ENCODE measurements around the gene PRKAG2.

Gene PRKAG2

DNA sequence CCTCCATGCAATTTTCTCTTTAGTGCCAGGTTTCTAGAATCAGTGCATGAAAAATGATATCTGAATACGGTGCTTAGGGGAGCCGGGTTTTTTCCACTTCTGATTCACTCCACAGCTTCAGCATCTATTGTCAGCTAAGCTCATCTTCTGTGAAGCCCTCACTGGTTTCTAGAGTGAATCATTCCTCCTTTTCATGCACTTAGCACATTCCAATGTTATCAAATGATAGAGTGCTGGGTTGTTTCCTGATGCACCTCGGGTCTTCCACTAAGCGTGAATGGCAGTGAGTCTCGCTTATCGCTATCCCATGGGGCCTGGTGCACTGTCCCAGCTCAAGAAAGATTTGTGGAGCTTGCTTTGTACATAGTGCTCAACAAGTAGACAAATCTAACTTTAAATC lies 186.3 kb downstream of the PRKAG2 start:
- DNase-seq (ENCODE audit: low spot score): no peak

DNA sequence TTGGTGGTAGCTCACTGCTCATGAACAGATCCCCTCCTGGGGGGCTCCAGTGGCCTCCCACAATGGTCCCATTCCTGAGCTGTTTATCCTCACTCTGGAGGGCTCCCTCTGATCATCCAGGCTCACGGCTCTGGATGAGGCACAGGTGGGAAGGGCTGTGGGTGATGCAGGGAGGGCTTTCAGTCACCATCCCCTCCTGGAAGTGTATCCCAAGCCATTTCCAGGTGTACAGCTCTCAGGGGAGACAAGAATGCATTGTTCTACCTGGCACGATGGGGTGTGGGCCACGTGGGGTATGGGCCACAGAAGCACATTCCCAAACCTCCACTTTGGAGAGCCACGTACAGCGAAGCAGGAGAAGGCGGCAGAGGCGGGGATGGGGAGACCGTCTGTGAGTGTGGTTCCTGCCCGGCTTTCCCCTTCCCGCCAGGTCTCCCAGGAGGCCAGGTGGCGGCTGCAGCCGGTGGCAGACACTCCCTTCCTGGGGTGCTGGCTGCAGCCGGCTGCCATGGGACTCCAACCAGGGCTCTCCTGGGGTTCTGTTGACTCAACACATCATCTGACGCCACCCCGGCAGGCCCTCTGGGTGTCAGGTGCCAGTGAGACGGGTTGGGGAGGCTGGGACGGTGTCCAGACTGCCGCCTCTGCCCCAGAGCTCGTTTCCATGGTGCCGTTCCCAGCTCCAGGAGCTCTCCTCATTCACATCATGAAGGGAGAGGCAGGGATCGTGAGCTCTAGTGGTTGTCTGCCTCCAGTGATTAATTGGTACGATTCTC lies 187.5 kb downstream of the PRKAG2 start:
- DNase-seq (ENCODE audit: low spot score): peak; percentile 38

- no peak for DNase-seq (ENCODE audit: low spot score)
These were observed 188.6 kb downstream of the PRKAG2 start for GRCh38 chr7:151688236-151688780.

DNA sequence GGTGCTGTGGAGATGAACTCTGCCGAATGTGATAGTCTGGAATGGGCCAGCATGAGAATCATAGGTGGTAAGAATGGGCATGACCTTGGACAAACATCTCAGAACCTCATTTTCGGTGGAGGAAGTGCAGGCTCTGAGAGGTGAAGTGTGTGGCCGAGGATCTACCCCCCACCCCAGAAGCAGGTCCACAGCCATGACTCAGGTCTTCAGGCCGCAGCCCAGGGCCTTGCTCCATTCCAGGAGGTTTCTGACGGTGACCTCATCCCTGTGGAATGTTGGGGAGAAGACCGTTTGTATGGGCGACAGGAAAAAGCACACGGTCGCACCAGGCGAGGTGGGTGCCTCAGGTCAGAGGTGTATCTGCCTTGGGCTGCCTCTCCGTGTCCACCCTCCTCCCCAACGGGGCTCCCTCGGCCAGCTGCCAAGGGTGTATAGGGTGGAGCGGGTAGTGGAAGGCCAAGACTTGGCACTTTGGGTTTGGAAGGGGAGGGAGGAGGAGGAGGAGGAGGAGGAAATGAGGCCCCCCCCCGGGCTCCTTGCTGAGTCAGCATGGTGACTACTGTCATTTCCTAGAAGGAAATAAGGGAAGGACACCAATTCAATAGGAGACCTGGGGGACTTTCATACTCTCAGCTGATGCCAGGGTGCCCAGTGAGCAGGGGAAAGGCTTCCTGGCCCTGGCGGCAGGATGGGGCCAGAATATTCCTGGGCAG lies 189.2 kb downstream of the PRKAG2 start:
- peak; percentile 50 for DNase-seq (ENCODE audit: low spot score)

DNA sequence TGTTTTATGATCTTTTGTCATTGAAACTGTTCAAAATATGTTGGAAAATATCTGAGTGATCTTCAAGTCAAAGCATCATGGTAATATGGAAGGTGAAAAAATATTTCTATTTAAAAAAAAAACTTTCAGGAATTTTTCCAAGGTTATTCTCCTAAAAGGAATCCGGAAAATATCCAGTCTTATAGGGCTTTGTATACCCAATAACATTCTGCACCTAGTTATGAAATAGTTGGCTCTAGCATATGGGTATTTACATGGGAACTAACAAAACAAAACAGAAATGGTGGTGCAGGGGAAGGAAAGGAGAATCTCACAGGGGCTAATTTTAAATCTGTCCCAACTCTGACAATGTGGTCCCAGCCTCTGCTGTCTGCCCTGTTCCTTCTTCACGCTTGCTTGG lies 190.1 kb downstream of the PRKAG2 start:
- no peak for DNase-seq (ENCODE audit: low spot score)

- DNase-seq (ENCODE audit: low spot score): peak; percentile 37
These were observed 190.7 kb downstream of the PRKAG2 start for GRCh38 chr7:151686016-151686766.

DNA sequence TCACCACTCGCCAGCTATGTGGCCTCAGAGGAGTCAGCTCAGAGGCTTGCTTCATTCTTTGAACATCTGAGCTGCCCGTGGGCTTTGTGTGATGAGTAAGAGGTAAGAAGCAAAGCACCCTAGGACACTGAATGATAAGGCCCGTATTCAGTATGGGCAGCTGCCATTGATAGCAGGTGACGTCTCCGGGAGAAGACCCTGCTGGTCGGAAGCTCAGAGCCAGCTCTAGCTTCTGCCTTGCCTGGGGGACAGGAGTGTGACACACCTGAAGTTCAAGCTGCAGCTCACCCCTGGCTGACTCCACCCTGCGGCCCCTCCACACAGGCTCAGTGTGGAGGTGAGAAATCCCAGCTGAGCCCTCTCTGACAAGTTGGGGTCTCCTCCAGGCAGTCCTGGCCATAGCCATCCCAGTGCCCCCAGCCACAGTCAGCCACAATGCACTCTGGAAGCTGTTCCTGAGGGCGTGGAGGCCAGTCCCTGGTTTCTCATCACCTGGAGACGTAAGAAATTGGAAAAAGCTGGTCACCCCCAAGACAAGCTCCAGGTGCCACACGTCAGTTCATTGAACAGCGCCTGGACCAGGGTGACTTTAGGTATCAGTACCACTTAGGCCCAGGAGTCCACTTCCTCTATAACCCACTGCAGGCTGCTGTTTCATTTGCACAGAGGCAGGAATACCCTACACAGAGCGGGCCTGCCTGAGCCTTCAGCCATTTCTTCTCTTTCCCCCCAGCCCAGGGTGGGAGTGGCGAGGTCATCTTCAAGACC lies 192.3 kb downstream of the PRKAG2 start:
- DNase-seq (ENCODE audit: low spot score): peak; percentile 35

DNA sequence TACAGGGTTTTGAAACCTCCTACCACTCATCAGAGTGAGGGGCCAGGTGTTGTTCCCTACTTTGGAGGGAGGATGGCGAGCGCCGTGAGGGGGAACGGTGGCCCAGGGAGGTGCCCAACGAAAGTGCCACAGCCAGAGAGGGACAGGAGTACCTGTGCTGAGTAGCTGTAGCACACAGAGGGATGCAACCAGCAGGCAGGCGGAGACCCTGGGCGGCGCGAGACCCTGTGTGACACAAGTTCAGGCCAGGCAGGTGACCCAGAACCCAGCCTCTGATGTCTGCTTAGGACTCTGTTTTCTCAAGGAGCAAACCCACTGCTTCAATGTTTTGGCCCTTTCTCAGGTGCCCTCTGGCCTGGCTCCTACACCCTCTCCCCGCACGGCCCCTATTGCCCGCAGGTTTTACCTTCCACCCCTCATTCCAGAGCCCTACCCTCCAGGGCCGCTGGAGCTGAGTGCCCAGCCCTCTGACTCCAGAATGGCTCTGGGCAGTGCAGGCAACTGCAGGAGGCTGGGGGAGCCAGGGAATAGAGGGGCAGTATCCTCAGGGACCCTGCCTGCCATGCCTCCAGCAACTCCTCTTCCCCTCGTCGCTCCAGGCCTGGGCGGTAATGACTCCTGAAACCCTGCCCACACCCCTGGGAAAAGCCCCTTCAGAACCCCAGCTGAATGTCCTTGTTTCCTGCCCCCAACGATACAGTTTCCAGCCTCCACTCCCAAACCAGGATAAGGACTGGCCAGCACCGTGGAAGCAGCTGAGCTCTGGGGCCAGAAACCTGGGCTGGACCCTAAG lies 193.1 kb downstream of the PRKAG2 start:
- DNase-seq (ENCODE audit: low spot score): peak; percentile 36

GRCh38 chr7:151682831-151683614 lies 193.9 kb downstream of the PRKAG2 start:
- DNase-seq (ENCODE audit: low spot score): peak; percentile 45

DNA sequence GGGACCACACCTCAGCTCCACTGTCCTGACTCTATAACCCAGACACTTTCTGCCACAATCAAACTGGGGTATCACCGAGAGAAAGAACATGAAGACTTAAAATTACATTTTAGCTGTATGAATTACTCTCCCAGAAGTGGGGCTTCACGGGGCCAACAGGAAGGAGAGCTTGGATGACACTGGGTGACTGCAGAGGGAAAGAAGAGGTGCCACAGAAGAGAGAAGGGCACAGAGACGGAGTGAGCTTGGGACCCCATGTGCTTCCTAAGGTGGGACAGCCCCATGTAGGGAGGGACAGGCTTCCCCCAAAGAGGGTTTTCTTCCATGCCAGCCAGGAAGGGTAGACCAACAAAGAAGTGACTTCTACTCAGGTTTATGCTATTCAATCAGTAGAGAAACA lies 195.2 kb downstream of the PRKAG2 start:
- no peak for DNase-seq (ENCODE audit: low spot score)

DNA sequence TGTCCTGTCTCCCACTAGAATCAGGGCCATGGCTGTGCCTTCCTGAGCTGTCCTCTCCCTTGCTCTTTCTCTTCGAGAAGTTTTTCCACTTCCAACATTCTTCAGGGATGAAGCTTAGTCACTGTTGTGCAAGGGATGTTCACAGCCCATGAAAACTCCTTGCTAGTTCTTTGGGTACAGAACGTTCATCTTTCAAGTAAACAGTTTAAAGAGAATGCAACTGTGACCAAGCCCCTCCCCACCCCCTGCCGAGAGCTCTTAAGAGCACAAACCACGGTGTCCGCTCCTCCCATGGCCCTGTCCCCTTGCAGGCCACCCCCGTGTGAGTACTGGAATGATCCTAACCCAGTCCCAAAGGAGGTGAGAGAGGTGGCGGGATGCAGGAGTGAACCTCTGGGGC lies 196.1 kb downstream of the PRKAG2 start:
- DNase-seq (ENCODE audit: low spot score): peak; percentile 41

DNA sequence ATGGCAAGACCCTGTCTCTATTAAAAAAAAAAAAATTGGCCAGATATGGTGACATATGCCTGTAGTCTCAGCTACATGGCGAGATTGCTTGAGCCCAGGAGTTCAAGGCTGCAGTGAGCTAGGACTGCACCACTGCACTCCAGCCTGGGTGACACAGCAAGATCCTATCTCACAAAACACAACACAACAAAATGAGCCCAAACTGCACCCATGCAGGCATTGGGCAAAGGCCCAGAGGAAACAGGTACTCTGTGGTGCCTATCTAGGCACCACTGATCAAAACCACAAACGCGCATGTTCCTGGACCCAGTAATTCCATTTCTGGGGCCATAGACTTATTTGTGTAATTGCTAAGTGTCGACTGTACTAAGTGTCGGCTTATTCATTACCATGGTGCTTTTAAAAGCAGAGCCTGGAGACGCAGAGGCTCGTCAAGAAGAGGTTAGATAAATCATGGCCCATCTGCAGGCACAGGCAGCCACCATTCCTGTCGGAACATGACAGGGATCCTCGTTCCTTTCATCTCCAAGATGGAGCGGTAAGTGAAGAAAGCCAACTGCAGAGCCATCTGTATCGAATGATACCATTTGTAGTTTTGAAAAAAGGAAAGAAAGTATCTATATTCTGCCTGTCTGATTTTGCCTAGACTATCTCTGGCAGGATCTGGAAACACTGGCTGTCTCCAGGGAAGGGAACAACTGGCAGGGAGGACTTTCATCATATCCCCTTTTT lies 196.9 kb downstream of the PRKAG2 start:
- no peak for DNase-seq (ENCODE audit: low spot score)

DNA sequence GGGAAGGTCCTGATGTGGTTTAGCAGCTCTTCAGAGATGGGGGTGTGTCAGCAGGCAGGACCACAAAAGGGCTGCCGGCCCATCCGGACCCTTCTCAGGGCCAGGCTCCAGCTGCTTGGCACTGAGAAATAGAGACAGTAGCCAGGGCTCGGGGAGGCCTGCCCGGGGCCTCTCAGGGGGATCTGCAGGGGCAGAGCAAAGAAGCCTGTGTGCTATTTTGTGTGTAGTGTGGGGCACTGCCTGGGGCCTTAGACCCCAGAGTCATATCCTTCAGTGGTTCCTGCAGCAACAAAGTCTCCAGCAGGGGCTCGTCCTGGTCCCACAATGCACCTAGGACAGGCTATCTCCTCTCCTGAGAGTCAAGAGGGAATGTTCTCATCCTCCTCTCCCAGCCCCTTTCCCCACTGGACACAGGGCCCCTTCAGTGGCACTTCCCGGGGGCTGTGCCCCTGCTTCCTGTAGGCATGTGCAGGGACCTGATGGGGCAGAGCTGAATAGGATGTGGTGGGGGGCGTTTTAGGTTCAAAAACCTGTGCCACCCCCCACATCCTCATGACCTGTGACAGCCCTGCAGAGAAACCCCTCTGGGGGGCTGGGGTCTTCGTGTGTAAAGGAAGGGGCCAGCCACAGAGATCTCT lies 197.7 kb downstream of the PRKAG2 start:
- no peak for DNase-seq (ENCODE audit: low spot score)

DNA sequence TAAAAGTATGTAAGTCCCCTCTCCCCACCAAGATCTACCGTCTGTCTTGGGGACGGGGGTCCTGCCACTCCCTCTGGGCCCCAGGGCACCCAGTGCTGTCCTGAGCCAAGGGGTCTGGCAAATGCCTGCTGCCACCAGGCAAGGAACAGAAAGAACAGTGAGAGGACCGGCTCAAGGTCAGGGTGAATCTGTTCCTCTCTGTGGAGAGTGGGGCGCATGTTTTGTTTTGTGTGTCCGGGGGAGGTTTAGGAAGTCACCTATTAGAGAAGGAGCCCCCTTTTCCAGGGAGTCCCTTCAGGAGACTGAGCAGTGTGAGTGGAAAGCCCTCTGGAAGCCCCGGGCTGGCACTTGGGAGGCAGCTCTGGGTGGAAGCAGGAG lies 198.7 kb downstream of the PRKAG2 start:
- DNase-seq (ENCODE audit: low spot score): no peak

- DNase-seq (ENCODE audit: low spot score): no peak
These were observed 199.2 kb downstream of the PRKAG2 start for GRCh38 chr7:151677581-151678226.

DNA sequence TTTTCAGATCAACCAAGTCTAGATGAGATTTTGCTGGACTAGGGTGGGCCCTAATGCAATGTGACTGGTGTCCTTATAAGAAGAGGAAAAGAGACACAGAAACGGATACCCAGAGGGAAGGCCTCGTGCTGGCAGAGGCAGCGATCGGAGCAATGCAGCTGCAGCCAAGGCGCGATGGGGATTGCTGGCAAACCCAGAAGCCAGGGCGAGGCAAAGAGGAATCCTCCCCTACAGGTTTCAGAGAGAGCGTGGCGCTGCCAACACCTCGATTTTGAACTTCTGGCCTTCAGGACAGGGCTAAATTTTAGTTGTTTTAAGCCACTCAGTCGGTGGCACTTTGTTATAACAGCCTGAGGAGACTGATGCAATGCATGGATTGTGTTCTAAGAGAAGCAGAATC lies 200.2 kb downstream of the PRKAG2 start:
- DNase-seq (ENCODE audit: low spot score): no peak

- DNase-seq (ENCODE audit: low spot score): no peak
These were observed 201.6 kb downstream of the PRKAG2 start for GRCh38 chr7:151675196-151675920.

All from ecto neural progenitor cell (in vitro differentiated cells).